ENCODE results near the gene LANCL1.
"Not testable (repeated sequence)": the region's sequence is repeated elsewhere in the genome, so short reads cannot be mapped to it uniquely, and the experiment has no call there.

Gene LANCL1

GRCh38 chr2:210459407-210459806, 17.2 kb downstream of the LANCL1 start:
- DNase-seq (ENCODE audit: low read depth): no peak

GRCh38 chr2:210458395-210458794, 18.2 kb downstream of the LANCL1 start:
- DNase-seq (ENCODE audit: low read depth): no peak

GRCh38 chr2:210456571-210456970, 20.0 kb downstream of the LANCL1 start:
- no peak for DNase-seq (ENCODE audit: low read depth)

GRCh38 chr2:210454336-210454735, 22.2 kb downstream of the LANCL1 start:
- DNase-seq (ENCODE audit: low read depth): no peak

GRCh38 chr2:210452194-210452593, 24.4 kb downstream of the LANCL1 start:
- DNase-seq (ENCODE audit: low read depth): no peak

GRCh38 chr2:210450942-210451341, 25.6 kb downstream of the LANCL1 start:
- DNase-seq (ENCODE audit: low read depth): not testable (repeated sequence)

- no peak for DNase-seq (ENCODE audit: low read depth)
These were observed 30.8 kb downstream of the LANCL1 start for GRCh38 chr2:210445732-210446131.

GRCh38 chr2:210445116-210445707, 31.3 kb downstream of the LANCL1 start:
- DNase-seq (ENCODE audit: low read depth): peak; percentile 5

GRCh38 chr2:210443527-210443926, 33.0 kb downstream of the LANCL1 start:
- no peak for DNase-seq (ENCODE audit: low read depth)

GRCh38 chr2:210442878-210443277, 33.7 kb downstream of the LANCL1 start:
- DNase-seq (ENCODE audit: low read depth): no peak

GRCh38 chr2:210442457-210442856, 34.1 kb downstream of the LANCL1 start:
- DNase-seq (ENCODE audit: low read depth): no peak

GRCh38 chr2:210440206-210440605, 36.4 kb downstream of the LANCL1 start:
- DNase-seq (ENCODE audit: low read depth): no peak

GRCh38 chr2:210435439-210435838, 41.1 kb downstream of the LANCL1 start:
- no peak for DNase-seq (ENCODE audit: low read depth)

- no peak for DNase-seq (ENCODE audit: low read depth)
These were observed 43.9 kb downstream of the LANCL1 start for GRCh38 chr2:210432633-210433032.

- DNase-seq (ENCODE audit: low read depth): no peak
These were observed 47.0 kb downstream of the LANCL1 start for GRCh38 chr2:210429403-210430137.

GRCh38 chr2:210428393-210429179, 48.0 kb downstream of the LANCL1 start:
- DNase-seq (ENCODE audit: low read depth): peak; percentile 94

GRCh38 chr2:210427309-210427708, 49.2 kb downstream of the LANCL1 start:
- DNase-seq (ENCODE audit: low read depth): not testable (repeated sequence)

- no peak for DNase-seq (ENCODE audit: low read depth)
These were observed 54.2 kb downstream of the LANCL1 start for GRCh38 chr2:210422366-210422765.

GRCh38 chr2:210421916-210422315, 54.6 kb downstream of the LANCL1 start:
- DNase-seq (ENCODE audit: low read depth): peak; percentile 59

- no peak for DNase-seq (ENCODE audit: low read depth)
These were observed 63.9 kb downstream of the LANCL1 start for GRCh38 chr2:210412660-210413059.

GRCh38 chr2:210410542-210410941, 66.0 kb downstream of the LANCL1 start:
- DNase-seq (ENCODE audit: low read depth): no peak

- no peak for DNase-seq (ENCODE audit: low read depth)
These were observed 77.0 kb downstream of the LANCL1 start for GRCh38 chr2:210399440-210400041.

GRCh38 chr2:210392469-210392881, 84.1 kb downstream of the LANCL1 start:
- DNase-seq (ENCODE audit: low read depth): no peak
